ENCODE data around the gene SEMA4D. TPM values are rescaled to one million over a fixed set of nuclear protein-coding genes. Genes with fewer than 3 reads are reported as not detected.

SEMA4D gene
- total and polyA plus RNA-seq, 2 of the 13 experiments (the other 11 are each of a cell fraction or from before 2014, with no cell fraction given), result 0.13 to 0.16 TPM

DNA sequence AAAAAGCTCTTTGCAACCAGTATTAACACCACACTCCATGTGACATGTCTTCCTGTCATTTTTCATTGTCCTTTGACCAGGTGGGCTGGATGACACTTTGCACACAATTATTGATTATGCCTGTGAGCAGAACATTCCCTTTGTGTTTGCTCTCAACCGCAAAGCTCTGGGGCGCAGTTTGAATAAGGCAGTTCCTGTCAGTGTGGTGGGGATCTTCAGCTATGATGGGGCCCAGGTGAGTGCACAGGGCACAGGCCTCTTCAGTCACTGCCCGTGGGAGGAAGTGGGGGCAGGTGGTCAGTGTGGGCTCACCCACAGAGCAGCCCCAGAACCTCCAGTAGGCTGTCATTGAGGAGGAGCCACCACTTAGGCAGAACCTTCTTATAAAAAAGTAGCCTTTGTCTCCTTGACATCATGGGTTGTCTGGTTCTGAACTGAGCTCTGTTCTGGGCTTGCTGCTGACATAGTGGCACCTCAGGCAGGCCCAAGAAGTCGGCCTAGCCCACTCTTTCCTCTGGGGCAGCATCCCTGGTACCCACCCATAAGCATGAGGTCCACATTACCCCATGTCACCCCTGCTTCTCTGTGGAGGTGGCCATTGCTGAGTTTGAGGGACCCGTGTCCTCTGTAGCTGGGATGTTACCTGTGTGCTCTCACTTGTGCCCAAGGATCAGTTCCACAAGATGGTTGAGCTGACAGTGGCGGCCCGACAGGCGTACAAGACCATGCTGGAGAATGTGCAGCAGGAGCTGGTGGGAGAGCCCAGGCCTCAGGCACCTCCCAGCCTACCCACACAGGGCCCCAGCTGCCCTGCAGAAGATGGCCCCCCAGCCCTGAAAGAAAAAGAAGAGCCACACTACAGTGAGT is 140.3 kb downstream of the SEMA4D start (continued):
- TF ChIP-seq ZIK1 (CRISPR knock-in tag; IDR thresholded peaks at IDR 0.05; ENCODE audit: borderline replicate concordance, low read depth) (no peak), PLRG1 (conservative IDR thresholded peaks at IDR 0.05) (no peak), SRF (IDR thresholded peaks at IDR 0.05; ENCODE audit: low read depth, low read length) (peak; percentile 67; the same call in 1 of the 2 replicates), KLF13 (CRISPR knock-in tag; IDR thresholded peaks at IDR 0.05) (no peak), ZNF225 (CRISPR knock-in tag; IDR thresholded peaks at IDR 0.05) (no peak), ZNF670 (CRISPR knock-in tag; IDR thresholded peaks at IDR 0.05; ENCODE audit: borderline replicate concordance) (peak; percentile 94), ZBTB10 (CRISPR knock-in tag; IDR thresholded peaks at IDR 0.05; ENCODE audit: borderline replicate concordance) (peak; percentile 82; the same call in 1 of the 2 replicates), TOE1 (CRISPR knock-in tag; IDR thresholded peaks at IDR 0.05) (peak; percentile 86; the same call in 1 of the 2 replicates)
- TF ChIP-seq, protein P1, sequence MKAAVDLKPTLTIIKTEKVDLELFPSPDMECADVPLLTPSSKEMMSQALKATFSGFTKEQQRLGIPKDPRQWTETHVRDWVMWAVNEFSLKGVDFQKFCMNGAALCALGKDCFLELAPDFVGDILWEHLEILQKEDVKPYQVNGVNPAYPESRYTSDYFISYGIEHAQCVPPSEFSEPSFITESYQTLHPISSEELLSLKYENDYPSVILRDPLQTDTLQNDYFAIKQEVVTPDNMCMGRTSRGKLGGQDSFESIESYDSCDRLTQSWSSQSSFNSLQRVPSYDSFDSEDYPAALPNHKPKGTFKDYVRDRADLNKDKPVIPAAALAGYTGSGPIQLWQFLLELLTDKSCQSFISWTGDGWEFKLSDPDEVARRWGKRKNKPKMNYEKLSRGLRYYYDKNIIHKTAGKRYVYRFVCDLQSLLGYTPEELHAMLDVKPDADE (CRISPR knock-in tag; IDR thresholded peaks at IDR 0.05), result no peak
- TF ChIP-seq, protein P2, sequence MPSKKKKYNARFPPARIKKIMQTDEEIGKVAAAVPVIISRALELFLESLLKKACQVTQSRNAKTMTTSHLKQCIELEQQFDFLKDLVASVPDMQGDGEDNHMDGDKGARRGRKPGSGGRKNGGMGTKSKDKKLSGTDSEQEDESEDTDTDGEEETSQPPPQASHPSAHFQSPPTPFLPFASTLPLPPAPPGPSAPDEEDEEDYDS (CRISPR knock-in tag; IDR thresholded peaks at IDR 0.05), result peak; percentile 61; the same call in 1 of the 2 replicates
- TF ChIP-seq, protein P3, sequence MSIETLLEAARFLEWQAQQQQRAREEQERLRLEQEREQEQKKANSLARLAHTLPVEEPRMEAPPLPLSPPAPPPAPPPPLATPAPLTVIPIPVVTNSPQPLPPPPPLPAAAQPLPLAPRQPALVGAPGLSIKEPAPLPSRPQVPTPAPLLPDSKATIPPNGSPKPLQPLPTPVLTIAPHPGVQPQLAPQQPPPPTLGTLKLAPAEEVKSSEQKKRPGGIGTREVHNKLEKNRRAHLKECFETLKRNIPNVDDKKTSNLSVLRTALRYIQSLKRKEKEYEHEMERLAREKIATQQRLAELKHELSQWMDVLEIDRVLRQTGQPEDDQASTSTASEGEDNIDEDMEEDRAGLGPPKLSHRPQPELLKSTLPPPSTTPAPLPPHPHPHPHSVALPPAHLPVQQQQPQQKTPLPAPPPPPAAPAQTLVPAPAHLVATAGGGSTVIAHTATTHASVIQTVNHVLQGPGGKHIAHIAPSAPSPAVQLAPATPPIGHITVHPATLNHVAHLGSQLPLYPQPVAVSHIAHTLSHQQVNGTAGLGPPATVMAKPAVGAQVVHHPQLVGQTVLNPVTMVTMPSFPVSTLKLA (IDR thresholded peaks at IDR 0.05), result peak; percentile 68
- TF ChIP-seq, protein P4, sequence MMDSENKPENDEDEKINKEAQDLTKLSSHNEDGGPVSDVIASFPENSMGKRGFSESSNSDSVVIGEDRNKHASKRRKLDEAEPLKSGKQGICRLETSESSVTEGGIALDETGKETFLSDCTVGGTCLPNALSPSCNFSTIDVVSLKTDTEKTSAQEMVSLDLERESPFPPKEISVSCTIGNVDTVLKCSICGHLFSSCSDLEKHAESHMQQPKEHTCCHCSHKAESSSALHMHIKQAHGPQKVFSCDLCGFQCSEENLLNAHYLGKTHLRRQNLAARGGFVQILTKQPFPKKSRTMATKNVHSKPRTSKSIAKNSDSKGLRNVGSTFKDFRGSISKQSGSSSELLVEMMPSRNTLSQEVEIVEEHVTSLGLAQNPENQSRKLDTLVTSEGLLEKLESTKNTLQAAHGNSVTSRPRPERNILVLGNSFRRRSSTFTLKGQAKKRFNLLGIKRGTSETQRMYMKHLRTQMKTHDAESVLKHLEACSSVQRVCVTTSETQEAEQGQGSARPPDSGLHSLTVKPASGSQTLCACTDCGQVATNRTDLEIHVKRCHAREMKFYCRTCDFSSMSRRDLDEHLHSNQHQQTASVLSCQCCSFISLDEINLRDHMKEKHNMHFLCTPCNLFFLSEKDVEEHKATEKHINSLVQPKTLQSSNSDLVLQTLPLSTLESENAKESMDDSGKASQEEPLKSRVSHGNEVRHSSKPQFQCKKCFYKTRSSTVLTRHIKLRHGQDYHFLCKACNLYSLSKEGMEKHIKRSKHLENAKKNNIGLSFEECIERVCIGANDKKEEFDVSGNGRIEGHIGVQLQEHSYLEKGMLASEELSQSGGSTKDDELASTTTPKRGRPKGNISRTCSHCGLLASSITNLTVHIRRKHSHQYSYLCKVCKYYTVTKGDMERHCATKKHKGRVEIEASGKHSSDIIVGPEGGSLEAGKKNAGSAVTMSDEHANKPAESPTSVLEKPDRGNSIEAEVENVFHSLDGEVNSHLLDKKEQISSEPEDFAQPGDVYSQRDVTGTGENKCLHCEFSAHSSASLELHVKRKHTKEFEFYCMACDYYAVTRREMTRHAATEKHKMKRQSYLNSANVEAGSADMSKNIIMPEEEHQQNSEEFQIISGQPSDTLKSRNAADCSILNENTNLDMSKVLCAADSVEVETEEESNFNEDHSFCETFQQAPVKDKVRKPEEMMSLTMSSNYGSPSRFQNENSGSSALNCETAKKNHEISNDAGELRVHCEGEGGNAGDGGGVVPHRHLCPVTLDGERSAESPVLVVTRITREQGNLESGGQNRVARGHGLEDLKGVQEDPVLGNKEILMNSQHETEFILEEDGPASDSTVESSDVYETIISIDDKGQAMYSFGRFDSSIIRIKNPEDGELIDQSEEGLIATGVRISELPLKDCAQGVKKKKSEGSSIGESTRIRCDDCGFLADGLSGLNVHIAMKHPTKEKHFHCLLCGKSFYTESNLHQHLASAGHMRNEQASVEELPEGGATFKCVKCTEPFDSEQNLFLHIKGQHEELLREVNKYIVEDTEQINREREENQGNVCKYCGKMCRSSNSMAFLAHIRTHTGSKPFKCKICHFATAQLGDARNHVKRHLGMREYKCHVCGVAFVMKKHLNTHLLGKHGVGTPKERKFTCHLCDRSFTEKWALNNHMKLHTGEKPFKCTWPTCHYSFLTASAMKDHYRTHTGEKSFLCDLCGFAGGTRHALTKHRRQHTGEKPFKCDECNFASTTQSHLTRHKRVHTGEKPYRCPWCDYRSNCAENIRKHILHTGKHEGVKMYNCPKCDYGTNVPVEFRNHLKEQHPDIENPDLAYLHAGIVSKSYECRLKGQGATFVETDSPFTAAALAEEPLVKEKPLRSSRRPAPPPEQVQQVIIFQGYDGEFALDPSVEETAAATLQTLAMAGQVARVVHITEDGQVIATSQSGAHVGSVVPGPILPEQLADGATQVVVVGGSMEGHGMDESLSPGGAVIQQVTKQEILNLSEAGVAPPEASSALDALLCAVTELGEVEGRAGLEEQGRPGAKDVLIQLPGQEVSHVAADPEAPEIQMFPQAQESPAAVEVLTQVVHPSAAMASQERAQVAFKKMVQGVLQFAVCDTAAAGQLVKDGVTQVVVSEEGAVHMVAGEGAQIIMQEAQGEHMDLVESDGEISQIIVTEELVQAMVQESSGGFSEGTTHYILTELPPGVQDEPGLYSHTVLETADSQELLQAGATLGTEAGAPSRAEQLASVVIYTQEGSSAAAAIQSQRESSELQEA (CRISPR knock-in tag; IDR thresholded peaks at IDR 0.05; ENCODE audit: not compliant biosample characterization), result peak; percentile 50
